Body of pancreas (tissue), 4 donors: Measurements from ENCODE around the gene RBM47. TPM values are rescaled to one million over a fixed set of nuclear protein-coding genes. Genes with fewer than 3 reads are reported as not detected.

Source experiments
- ATAC-seq: fragments of 150-250 bp; one replicate; pipeline ENCODE4 v1.9.1; 2016
- DNase-seq, 4 donors: peaks; one replicate each; pipeline ENCODE4 v3.0.0-alpha.2; 2019
- H3K27ac ChIP-seq, 4 donors: fragments of 200-600 bp; sonication (generic); 1 replicate in 3 of 4; 2 replicates in 1 of 4; pipeline versions ENCODE4 v1.5.1 to v1.6.1; 2016 to 2019; ENCODE audit warnings: mild to moderate bottlenecking in 1 of 4, mixed read lengths in 1 of 4, moderate library complexity in 1 of 4
- H3K27me3 ChIP-seq, 2 donors: fragments of 200-600 bp; sonication (generic); one replicate each; pipeline ENCODE4 v1.6.0; 2016; ENCODE audit warnings: mild to moderate bottlenecking in 1 of 2
- H3K36me3 ChIP-seq, 2 donors: fragments of 200-600 bp; sonication (generic); replicated peaks in 1 of 2; 2 replicates each; pipeline ENCODE4 v1.5.1; 2016; ENCODE audit warnings: low read depth in 2 of 2; ENCODE audit not compliant: insufficient read depth in 1 of 2
- H3K4me1 ChIP-seq: fragments of 200-600 bp; sonication (generic); one replicate; pipeline ENCODE4 v1.6.0; 2016
- H3K4me3 ChIP-seq, 2 donors: fragments of 200-600 bp; sonication (generic); 1 replicate in 1 of 2; 2 replicates in 1 of 2; pipeline ENCODE4 v1.5.1; 2016 to 2019
- H3K9me3 ChIP-seq, 3 donors: fragments of 200-600 bp; sonication (generic); 1 replicate in 2 of 3; 2 replicates in 1 of 3; pipeline ENCODE4 v1.5.1; 2016
- CTCF ChIP-seq, 7 experiments: fragments of 450-650 bp in 4 of 7; fragments of 200-600 bp in 3 of 7; sonication (generic) in 3 of 7; IDR thresholded peaks; one replicate each; pipeline ENCODE4 v1.5.1; 2016 to 2019; ENCODE audit warnings: antibody characterized with exemption in 7 of 7
- POLR2A ChIP-seq, 3 donors: fragments of 450-650 bp; IDR thresholded peaks; one replicate each; pipeline ENCODE4 v1.6.1; 2016; ENCODE audit warnings: antibody characterized with exemption in 3 of 3, mild to moderate bottlenecking in 2 of 3
- WGBS, 2 donors: methylation state at CpG; one replicate each; pipeline ENCODE4 v1.1.5; 2017; 5-methylcytosine and 5-hydroxymethylcytosine counted together
- intact Hi-C: fragments of 100-400 bp; cut with DNase I; formaldehyde crosslinking; loops from one replicate; pipeline ENCODE4 v1.15.1; 2023
- total RNA-seq, 2 donors: library from RNA; depleted of rRNA; stranded (reverse); fragments of >200 nt; gene quantifications; one replicate each; pipeline ENCODE4 v1.1.0, GENCODE V29; 2016

RBM47 gene
- total RNA-seq, 2 donors from 2014 or later = 79.9 to 99.5 TPM

DNA sequence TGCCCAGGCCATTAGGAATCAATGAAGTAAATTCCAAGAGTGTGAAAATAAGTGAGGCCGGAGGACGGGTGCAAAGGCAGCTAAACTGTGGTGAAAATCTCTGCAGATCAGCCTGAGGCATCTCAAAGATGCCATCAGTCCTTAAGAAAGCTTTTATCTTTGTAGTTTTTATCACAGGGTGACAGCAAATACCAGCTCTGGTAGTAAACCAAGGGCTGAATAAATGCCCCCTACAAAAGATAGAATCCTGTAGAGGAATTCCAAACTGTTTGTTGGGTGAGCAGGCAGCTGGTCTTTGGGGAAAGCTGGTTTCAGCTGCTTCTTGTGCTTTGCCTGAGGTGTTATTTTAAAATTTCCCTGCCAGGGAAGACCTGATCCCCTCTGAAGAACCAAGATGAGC lies 21.6 kb upstream of the RBM47 start:
- ATAC-seq = no peak
- H3K27me3 ChIP-seq = no peaks in the 10 kb centered on the region
- intact Hi-C loops = no loop called here
- no peak overlapping the region for H3K27ac ChIP-seq
- no peaks in the 10 kb centered on the region for H3K4me1 ChIP-seq
- 70 to 90% methylated on average over 2 of the region's 2 CpGs for WGBS, 2 donors
- H3K4me3 ChIP-seq = no peak overlapping the region
- H3K36me3 ChIP-seq = no peaks in the 10 kb centered on the region
- no peaks in the 10 kb centered on the region for H3K9me3 ChIP-seq
- no peak for DNase-seq
- TF ChIP-seq POLR2A (IDR thresholded peaks at IDR 0.05) = no peak
- no peak for TF ChIP-seq CTCF (IDR thresholded peaks at IDR 0.05)

- no peaks in the 10 kb centered on the region for H3K4me1 ChIP-seq
- WGBS, 2 donors = 71 to 84% methylated on average over 5 to 6 of the region's 6 CpGs
- H3K4me3 ChIP-seq = no peak overlapping the region
- H3K36me3 ChIP-seq = no peaks in the 10 kb centered on the region
- intact Hi-C loops = no loop called here
- TF ChIP-seq POLR2A (IDR thresholded peaks at IDR 0.05) (no peak), CTCF (IDR thresholded peaks at IDR 0.05) (no peak)
- H3K27me3 ChIP-seq = no peaks in the 10 kb centered on the region
- DNase-seq = no peak
- ATAC-seq = no peak
- no peak overlapping the region for H3K27ac ChIP-seq
- no peaks in the 10 kb centered on the region for H3K9me3 ChIP-seq
Observed at GRCh38 chr4:40649321-40649720, 19.7 kb upstream of the RBM47 start.

GRCh38 chr4:40648742-40649281 lies 19.1 kb upstream of the RBM47 start:
- H3K27ac ChIP-seq = no peak overlapping the region
- no peak for ATAC-seq
- no peak overlapping the region for H3K4me3 ChIP-seq
- TF ChIP-seq POLR2A (IDR thresholded peaks at IDR 0.05) (no peak), CTCF (IDR thresholded peaks at IDR 0.05) (no peak)
- no peaks in the 10 kb centered on the region for H3K36me3 ChIP-seq
- WGBS, 2 donors = 78 to 79% methylated on average over 7 to 9 of the region's 9 CpGs
- intact Hi-C loops = no loop called here
- no peaks in the 10 kb centered on the region for H3K27me3 ChIP-seq
- H3K9me3 ChIP-seq = no peaks in the 10 kb centered on the region
- H3K4me1 ChIP-seq = no peaks in the 10 kb centered on the region
- peak in 1 of 4 donors; percentile 34 for DNase-seq

GRCh38 chr4:40648131-40648530 lies 18.5 kb upstream of the RBM47 start:
- H3K36me3 ChIP-seq = no peaks in the 10 kb centered on the region
- ATAC-seq (no peak), DNase-seq (no peak)
- H3K9me3 ChIP-seq = no peaks in the 10 kb centered on the region
- intact Hi-C loops = no loop called here
- H3K27me3 ChIP-seq = no peaks in the 10 kb centered on the region
- TF ChIP-seq POLR2A (IDR thresholded peaks at IDR 0.05) (no peak), CTCF (IDR thresholded peaks at IDR 0.05) (no peak)
- H3K4me3 ChIP-seq = no peak overlapping the region
- no peak overlapping the region for H3K27ac ChIP-seq
- H3K4me1 ChIP-seq = no peaks in the 10 kb centered on the region

- TF ChIP-seq POLR2A (IDR thresholded peaks at IDR 0.05) (no peak), CTCF (IDR thresholded peaks at IDR 0.05) (no peak)
- no peaks in the 10 kb centered on the region for H3K27me3 ChIP-seq
- H3K27ac ChIP-seq = no peak overlapping the region
- no peaks in the 10 kb centered on the region for H3K9me3 ChIP-seq
- H3K36me3 ChIP-seq = no peaks in the 10 kb centered on the region
- no peaks in the 10 kb centered on the region for H3K4me1 ChIP-seq
- DNase-seq (no peak), ATAC-seq (no peak)
- H3K4me3 ChIP-seq = no peak overlapping the region
- intact Hi-C loops = no loop called here
Observed at GRCh38 chr4:40645586-40645985, 15.9 kb upstream of the RBM47 start.
